GM19438 (cell line): ENCODE measurements around the gene SMTN.

Experiments
- ATAC-seq: cut with Tn5 transposase; IDR thresholded peaks from one replicate; pipeline ENCODE4 v1.9.1; 2021; ENCODE audit warnings: low read depth; ENCODE audit not compliant: unreplicated experiment

The SMTN gene

DNA sequence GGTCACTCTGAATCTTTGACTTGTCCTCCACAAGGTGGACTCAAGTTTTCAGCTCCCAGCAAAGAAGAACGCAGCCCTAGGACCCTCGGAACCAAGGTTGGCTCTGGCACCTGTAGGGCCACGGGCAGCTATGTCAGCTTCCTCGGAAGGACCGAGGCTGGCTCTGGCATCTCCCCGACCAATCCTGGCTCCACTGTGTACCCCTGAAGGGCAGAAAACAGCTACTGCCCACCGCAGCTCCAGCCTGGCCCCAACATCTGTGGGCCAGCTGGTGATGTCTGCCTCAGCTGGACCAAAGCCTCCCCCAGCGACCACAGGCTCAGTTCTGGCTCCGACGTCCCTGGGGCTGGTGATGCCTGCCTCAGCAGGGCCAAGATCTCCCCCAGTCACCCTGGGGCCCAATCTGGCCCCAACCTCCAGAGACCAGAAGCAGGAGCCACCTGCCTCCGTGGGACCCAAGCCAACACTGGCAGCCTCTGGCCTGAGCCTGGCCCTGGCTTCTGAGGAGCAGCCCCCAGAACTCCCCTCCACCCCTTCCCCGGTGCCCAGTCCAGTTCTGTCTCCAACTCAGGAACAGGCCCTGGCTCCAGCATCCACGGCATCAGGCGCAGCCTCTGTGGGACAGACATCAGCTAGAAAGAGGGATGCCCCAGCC lies 43.8 kb downstream of the SMTN start:
- no peak for ATAC-seq

DNA sequence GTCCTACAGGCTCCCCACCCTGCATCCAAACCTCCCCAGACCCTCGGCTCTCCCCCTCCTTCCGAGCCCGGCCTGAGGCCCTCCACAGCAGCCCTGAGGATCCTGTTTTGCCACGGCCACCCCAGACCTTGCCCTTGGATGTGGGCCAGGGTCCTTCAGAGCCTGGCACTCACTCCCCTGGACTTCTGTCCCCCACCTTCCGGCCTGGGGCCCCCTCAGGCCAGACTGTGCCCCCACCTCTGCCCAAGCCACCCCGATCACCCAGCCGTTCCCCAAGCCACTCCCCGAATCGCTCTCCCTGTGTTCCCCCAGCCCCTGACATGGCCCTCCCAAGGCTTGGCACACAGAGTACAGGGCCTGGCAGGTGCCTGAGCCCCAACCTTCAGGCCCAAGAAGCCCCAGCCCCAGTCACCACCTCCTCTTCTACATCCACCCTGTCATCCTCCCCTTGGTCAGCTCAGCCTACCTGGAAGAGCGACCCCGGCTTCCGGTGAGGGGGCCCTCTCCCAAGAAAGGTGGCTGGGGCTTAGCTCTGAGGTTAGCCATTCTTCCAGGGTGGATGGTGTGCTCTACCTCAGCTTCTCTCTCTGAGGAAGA lies 44.5 kb downstream of the SMTN start:
- ATAC-seq, result no peak

DNA sequence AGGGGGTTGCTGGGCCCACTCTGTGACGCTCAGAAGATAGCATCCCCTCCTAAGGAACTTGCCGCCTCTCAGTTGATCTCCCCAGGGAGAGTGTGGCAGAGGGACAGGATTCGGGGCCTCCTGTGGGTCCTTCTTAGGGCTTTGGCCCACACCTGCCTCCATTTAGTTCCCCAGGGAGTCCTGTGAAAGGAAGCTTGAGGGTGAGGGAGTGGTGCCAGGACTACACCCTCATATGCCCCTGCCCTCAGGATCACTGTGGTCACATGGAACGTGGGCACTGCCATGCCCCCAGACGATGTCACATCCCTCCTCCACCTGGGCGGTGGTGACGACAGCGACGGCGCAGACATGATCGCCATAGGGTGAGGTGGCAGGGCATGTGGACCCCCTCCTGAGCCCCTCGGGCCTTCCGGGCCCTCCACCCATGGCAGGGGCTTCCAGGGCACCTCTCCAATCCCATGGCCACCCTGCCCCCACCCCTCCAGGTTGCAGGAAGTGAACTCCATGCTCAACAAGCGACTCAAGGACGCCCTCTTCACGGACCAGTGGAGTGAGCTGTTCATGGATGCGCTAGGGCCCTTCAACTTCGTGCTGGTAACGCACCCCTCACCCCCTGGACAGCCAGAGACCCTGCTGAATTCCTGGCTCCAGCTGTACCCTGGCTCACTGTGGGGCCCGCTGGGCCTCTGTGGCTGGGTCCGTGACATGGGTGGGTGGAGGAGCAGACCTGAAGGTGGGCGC lies 45.2 kb downstream of the SMTN start:
- ATAC-seq, result no peak

DNA sequence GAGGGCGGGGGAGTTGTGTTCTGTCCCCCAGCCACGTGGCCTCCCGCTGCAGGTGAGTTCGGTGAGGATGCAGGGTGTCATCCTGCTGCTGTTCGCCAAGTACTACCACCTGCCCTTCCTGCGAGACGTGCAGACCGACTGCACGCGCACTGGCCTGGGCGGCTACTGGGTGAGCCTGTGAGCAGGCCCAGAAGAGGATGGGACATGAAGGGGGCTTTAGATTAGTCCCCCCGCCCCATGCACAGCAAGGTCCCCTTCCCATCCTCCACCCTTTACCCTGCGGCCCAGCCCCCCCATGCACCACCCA lies 45.7 kb downstream of the SMTN start:
- ATAC-seq, result no peak

DNA sequence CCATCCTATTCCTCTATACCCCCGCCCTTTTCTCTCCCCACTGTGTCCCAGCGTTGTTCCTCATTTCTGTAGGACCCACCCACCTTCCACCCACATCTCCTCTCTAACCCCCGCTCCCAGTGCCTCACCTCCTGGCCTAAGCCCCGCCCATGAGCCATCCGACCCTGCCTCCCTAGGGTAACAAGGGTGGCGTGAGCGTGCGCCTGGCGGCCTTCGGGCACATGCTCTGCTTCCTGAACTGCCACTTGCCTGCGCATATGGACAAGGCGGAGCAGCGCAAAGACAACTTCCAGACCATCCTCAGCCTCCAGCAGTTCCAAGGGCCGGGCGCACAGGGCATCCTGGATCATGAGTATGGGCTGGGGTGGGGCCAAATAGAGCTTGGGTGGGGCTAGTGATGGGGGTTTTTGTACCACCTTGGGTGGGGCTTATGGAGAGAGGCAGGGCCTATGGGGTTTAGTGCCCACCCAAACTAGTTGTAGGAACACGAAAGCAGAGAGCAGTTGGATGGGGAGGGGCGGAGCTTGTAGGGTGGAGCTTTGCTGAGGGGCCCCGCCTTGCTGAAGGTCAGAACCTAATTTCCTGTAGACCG lies 46.2 kb downstream of the SMTN start:
- no peak for ATAC-seq

DNA sequence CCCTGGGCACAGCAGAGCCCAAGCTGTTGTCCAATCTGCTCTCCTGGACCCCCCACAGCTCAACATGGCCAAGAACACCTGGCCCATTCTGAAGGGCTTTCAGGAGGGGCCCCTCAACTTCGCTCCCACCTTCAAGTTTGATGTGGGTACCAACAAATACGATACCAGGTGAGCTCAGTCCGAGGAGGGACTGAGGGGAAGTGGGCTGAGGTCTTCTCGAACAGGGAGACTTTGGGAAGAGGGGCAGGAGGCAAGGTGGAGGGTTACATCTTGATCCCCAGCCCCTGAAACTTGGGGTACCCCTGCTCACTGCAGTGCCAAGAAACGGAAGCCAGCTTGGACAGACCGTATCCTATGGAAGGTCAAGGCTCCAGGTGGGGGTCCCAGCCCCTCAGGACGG lies 47.0 kb downstream of the SMTN start:
- no peak for ATAC-seq

DNA sequence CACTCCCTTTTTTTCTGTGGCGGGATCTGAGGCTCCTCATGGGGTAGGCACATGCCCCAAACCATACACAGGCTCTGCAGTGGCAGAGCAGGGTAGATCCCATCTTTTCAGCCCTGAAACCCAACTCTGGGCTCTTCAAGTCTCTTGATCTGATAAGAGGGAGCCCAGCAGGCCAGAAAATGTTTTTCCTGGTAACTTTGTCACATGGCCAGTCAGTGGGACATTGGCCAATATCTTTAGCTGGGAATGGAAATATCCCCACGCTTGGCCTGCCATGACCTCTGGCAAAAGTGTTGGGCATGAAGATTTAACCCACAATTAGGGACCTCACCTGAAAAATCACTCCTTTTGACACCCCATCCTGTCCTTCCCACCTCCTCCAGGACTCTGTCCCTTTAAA lies 49.8 kb downstream of the SMTN start:
- no peak for ATAC-seq

DNA sequence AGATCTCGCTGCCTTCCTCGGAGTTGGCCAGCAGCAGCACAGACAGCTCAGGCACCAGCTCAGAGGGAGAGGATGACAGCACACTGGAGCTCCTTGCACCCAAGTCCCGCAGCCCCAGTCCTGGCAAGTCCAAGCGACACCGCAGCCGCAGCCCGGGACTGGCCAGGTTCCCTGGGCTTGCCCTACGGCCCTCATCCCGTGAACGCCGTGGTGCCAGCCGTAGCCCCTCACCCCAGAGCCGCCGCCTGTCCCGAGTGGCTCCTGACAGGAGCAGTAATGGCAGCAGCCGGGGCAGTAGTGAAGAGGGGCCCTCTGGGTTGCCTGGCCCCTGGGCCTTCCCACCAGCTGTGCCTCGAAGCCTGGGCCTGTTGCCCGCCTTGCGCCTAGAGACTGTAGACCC lies 52.8 kb downstream of the SMTN start:
- no peak for ATAC-seq

DNA sequence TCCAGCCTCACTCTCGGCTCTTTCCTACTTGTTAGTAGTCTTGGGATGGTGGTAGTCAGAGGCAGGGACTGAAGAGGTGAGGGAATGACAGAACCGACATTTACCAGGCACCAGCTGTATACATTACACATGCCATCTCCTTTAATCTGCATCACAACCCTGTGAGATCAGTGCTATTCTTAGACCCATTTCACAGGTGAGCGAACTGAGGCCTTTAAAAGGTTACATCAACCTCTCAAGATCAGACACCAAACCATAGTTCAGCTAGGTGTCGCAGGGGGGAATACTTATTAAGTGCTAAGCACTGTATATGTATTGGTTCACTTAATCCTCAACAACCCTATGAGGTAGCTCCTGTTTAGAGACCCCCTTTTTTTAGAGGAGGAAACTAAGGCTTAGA lies 53.6 kb downstream of the SMTN start:
- ATAC-seq, result no peak

DNA sequence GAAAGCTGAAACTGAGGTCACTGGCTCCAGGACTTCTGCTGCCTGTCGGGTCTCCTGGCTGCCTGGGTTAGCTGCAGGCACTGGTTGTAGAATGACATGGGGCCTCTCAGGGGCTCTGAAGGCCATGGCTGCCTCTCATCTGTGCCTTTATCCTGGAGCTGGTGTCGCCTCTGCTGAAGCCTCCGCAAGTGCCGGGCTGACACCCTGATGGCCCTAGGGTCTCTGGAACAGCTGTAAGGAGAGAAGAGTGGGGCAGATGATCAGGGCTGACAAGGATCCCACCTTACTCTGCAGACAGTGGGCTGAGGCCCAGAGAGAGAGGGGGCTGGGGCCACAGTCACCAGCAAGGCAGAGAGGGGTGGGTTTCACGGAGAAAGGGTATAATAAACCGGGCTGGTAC lies 54.6 kb downstream of the SMTN start:
- ATAC-seq, result no peak

DNA sequence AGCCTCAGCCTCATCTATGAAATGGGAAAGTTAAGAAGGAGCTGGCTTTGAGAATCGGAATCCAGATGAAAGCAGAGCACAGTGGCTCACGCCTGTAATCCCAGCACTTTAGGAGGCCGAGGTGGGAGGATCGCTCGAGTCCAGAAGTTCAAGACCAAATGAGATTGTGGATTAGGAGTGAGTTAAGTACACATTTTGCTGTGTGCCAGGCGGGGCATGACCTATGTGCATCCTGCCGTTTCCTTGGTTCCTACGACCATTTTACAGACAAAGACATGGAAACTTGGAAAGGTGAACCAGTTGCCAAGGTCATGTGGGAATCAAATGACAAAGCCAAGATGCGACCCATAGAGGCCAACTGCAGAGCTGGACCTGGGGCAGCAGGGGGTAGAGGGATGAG lies 55.0 kb downstream of the SMTN start:
- no peak for ATAC-seq

DNA sequence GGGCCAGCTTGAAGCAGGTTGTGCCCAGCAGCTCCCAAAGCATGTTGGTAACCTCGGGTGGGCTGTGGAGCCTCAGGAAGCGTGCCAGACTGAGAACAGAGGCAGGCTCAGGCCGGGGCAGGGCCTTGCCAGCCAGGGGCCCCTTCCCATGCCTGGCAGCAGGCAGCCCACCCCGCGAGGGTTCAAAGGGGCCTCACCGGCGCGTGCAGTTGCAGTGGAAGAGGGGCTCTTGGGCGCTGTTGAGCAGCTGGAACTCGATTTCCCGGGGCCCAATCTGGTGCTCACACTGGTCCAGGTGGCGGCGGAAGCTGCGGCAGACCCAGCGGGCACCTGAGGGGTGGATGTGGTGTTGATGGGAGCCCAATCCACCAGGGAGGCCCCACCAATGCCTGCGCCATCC lies 55.6 kb downstream of the SMTN start:
- no peak for ATAC-seq

DNA sequence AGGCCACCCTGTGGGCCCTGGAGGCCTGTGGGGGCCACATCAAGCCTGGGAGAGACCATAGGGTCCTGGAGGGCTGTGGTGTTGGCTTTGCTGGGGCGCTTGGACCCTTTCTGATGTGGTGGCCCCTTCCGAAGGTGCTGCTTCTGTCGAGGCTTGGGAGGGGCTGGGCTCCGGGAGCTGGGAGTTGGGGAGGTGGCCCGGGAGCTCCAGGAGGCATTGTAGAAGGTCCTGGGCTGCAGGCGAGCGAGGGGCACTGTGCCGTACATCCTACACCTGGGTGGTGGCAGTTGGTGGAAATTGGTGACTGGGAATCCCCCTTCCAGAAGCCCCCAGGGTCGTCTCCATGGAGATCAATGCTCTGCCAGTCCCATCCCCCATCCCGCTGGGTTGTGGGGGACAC lies 56.6 kb downstream of the SMTN start:
- ATAC-seq, result no peak

DNA sequence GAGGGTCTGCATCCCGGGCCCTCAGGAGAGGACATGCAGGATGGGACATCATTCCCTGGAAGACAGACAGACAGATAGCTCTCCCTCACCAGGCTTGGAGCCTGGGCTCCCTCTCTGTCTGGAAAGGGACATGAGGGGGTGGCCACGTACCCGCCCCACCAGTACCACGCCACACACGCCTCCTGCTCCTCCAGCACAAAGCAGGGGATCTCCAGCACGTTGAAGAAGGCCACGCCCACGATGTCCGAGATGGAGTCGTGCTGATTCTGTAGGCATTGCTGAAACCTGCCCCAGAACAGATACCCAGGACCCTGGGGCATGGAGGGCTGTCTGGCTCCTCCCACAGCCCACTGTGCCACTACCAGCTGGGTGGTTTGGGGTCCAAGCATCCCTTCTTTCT lies 57.0 kb downstream of the SMTN start:
- no peak for ATAC-seq

DNA sequence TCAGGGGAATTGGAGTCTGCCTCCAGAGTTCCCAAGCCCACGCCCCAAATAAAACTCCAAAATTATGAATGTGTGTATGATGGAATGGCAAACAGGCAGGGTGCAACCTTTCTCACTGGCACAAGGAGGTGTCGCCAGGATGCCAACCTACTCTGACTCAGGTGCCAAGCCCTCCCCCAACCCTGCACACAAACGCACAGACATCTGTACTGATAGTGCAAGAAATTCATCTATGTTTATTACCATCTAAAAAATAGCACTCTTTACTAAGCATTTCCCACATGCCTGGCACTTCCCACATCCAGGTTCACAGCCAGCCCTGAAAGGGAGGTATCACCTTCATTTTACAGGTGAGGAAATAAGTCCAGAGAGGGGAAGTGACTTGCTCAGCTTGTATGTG lies 57.9 kb downstream of the SMTN start:
- ATAC-seq, result no peak

DNA sequence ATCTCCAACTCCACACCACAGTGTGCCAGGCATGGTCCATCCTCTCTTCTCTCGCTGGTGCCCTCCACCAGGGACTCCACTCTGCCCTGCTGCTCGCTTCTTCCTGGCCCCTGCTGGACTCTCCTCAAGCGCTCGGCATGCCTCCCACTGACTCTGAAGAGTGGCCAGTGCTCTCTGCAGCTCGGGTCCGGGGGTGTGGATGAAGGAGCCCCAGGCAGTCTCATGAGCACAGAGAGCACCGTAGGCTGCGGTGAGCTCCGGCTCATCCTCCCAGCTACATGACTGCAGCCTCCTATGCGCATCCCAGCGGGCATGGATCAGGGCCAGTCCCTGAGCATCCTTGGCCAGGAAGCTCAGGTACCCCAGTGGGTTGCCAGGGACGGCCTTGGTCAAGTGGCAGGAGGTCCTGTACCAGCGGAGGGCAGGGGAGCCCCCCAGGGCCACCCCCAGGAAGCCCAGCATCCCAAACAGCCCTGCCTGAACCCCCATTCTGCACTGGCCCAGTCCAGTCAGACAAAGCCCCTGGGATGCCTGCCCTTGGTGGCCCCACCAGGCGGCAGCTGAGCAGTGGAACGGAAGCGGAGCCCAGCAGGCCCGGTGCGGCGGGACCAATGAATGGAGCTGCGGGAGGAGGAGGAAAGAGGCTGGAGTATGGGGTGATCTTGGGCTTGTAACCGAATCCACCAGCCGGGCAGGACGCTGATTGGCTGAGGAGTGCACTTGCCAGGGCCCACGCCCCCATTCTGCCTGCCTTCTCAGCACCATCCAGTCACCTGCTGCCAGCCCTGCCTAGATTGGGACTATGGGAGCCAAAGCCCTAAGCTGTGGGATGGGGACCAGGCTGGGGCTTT lies 59.0 kb downstream of the SMTN start, which contains the start of gene PLA2G3:
Gene PLA2G3, minus strand, starts transcription at position 643 of the 851 bp plus-strand sequence. Its CDS starts 154 bp downstream, at position 489.
- ATAC-seq, result no peak

DNA sequence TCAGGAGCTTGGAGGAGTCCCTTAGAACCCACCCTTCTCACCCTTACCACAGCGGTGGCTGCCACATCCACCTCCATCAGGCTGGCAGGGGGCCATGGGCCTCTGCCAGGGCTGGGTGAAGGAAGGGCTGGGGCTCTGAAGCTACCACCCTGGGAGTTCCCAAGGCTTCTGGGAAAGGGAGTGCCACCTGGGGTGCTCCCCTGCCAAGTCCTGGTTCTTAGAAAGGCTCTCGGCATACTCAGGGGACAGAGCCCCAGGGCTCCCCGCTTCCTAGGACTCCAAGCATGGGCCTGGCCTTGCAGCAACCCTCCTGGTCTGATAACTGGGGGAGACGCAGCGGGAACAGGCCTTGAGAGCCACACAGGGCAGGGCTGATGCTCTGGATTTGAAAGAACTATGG lies 59.6 kb downstream of the SMTN start:
- ATAC-seq, result no peak

DNA sequence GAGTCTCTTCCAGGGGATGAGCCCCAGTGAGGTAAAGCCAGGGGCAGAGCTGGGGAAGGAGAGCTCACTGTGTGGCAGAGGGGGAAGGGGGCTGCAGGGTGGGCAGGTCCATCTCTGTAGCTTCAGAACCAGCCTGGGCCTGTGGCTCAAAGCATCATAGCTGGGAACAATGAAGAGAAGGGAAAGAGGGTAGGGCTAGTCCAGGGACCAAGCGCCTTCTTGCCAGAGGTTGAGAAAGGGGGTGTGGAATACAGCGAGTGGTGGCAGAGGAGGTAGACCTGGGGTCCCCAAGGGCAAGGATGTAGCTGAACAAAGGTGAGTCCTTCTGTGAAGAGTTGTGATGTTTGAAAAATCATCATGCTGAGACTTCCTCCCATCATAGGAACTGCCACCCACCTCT lies 60.4 kb downstream of the SMTN start:
- no peak for ATAC-seq

DNA sequence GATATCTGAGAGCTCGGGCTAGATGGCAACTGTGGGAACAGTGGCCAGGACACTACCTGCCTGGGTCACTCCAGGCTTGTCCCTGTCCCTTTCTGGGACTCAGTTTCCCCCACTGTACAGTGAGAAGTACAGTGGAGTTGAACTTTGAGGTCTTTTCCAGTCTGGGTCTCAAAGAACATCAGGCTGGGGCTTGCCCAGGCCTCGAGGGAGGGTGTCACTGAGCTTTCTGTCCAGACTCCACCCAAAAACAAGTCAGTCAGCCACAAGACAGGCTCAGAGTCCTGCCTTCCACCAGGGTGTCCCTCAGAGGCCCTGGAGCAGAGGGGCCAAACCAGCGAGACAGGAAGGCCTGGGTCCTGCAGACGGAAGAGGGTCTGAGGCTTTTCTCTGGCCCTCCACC lies 61.2 kb downstream of the SMTN start:
- no peak for ATAC-seq

DNA sequence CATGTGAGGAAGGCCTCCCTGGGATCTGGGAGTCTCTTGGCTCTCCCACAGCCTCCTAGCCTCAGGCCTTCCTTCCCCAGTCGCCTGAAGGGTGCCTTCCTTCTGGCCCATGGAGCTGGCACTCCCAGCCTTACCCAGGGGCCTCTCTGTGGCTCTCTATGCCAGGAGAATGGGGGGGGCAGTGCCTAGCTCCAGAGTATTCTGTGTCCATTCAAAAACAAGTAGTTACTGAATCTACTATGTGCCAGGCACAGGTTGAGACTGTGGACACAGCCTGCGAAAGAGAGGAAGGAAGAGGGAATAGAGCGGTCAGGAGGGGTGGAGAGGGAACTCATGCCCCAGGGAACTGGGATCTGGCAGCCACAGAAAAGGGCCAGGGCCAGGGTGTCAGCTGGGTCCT lies 61.9 kb downstream of the SMTN start:
- ATAC-seq, result no peak

DNA sequence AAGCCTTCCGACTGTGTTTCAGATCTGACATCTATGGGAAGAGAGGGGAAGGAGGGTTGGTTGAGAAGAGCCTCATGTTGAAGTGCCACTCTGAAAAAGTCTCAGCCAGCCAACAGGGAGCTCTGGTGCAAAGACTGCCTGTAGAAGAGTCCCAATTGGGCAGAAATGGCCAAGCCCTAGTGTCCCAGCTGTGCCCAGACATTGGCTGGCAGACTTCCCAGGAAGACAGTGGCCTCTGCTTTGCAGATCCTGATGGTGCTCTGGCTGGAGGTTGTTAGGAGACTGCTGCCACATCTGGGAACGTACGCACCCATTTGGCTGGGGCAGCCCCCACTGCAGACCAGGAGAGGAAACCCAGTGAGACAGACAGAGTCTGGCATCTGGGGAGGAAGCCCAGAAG lies 62.4 kb downstream of the SMTN start:
- ATAC-seq, result no peak
